ENCODE data around the gene TST. TPM values are rescaled to one million over a fixed set of nuclear protein-coding genes. Genes with fewer than 3 reads are reported as not detected.

The TST gene
- total and polyA plus RNA-seq, 9 donors, result 16.2 to 22.3 (median 17.2) TPM

DNA sequence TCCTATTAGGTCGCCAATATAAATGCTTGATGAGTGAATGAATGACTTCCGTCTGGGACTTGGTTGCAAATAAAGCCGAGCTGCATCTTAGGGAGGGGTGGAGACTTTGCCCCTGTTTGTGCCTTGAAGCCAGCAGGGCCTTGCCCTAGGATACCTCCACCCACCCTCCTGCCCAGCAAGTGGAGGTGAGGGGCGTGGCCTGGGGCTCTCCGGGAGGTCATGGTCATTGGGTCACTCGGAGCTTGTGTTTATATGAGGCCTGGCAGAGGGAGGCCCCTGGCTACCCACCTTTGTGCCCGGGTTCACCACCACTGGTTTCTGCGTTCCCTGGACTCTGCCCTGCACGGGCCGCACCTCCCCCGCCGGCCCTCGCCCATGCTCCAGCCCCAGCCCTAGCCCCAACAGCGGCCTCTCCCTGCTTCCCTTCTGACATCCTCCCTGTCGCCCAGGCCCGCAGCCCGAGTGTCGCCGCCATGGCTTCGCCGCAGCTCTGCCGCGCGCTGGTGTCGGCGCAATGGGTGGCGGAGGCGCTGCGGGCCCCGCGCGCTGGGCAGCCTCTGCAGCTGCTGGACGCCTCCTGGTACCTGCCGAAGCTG is 4.6 kb upstream of the TST start:
- 85% methylated on average over 29 of the region's 34 CpGs for WGBS (ENCODE audit: insufficient coverage)
- Histone ChIP-seq H3K9me3 (replicated peaks; ENCODE audit: control insufficient read depth, low read depth, low read length) (no peaks in the 10 kb centered on the region), H3K36me3 (ENCODE audit: control insufficient read depth, insufficient read depth, low read length) (peaks cover 53% of the 10 kb centered on the region), H3K27ac (ENCODE audit: low read length) (no peak overlapping the region), H3K4me1 (ENCODE audit: control insufficient read depth, insufficient read depth, low read length) (peaks cover 18% of the 10 kb centered on the region), H3K4me3 (ENCODE audit: low read length) (no peak overlapping the region), H3K27me3 (ENCODE audit: control insufficient read depth, insufficient read depth, low read length) (no peaks in the 10 kb centered on the region)
- no peak for DNase-seq

DNA sequence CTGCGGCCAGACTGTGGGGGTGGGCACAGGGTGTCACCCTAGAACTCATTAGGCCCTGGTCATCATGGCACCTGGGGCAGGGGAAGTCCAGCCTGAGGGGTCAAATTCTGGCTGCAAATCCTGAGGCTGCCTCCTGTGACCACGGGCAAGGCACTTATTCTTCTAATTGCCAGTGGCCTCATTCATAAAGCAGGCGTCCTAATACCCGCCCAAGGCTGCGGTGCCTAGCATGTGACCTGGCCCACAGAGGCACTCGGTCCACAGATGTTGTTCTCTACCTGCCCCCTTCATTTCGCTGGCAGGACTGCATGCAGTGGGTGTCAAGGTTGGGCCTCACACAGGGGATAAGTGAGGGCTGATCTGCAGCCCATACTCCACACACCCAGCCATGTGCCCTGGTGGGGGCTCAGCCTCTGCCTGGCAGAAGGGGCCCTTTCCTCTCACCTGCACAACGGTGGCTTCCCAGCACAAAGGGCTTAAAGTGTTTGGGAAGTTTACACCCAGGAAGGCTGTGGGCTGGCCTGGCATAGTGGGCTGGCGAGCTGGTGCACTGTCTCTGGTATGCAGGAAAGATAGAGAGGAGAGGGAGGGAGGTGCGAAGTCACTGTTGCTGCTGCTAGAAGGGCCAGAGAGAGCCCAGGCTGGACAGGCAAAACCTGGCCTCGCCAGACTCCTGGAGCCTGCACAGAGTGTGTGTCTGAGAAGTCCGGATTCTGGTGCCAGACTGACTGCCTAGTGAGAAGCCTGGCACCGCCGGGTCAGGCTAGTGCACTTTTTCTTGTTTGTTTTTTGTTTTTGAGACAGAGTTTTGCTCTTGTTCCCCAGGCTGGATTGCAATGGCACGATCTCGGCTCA is 3.5 kb upstream of the TST start:
- no peak overlapping the region for H3K27ac ChIP-seq (ENCODE audit: low read length)
- H3K27me3 ChIP-seq (ENCODE audit: control insufficient read depth, insufficient read depth, low read length), result no peaks in the 10 kb centered on the region
- no peaks in the 10 kb centered on the region for H3K9me3 ChIP-seq (replicated peaks; ENCODE audit: control insufficient read depth, low read depth, low read length)
- no peak overlapping the region for H3K4me3 ChIP-seq (ENCODE audit: low read length)
- 88% methylated on average over 7 of the region's 16 CpGs for WGBS (ENCODE audit: insufficient coverage)
- no peak for DNase-seq
- peaks cover 28% of the 10 kb centered on the region for H3K4me1 ChIP-seq (ENCODE audit: control insufficient read depth, insufficient read depth, low read length)
- peaks cover 52% of the 10 kb centered on the region for H3K36me3 ChIP-seq (ENCODE audit: control insufficient read depth, insufficient read depth, low read length)

DNA sequence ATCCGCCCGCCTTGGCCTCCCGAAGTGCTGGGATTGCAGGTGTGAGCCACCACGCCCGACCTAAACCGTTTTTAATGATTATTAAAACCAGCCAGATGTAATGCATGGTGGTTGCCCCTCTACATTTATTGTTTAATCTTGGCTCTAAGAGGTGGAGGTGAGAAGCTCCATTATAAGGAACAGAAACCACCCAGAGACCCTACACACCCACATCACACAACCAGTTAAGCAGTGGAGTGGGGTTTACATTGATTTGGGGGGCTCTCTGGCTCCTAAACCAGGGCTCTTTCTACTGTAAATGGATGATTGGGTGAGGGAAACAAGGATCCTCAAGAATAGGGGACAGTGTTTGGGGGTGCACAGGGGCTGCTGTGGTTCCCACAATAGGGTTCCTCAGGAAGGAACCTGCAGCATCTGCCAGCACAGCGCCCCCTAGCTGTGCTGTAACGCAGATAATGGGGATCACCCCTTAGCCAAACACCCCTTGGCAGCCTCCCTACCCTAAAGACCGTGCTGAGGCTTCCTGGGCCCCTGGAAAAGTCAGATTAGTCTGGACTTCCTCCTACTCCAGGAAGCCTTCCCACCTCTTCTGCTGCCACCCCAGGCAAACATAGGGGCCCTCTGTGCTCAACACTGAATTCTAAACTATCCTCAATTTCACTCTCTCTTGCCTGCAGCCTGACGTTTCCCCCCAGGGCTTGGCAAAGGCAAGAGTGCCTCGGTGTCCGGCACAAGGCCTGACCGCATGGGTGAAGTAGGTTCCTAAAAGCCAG is 2.6 kb upstream of the TST start:
- peak; percentile 41 for DNase-seq
- no peaks in the 10 kb centered on the region for H3K27me3 ChIP-seq (ENCODE audit: control insufficient read depth, insufficient read depth, low read length)
- WGBS (ENCODE audit: insufficient coverage), result 36% methylated on average over 6 of the region's 13 CpGs
- peaks cover 47% of the 10 kb centered on the region for H3K36me3 ChIP-seq (ENCODE audit: control insufficient read depth, insufficient read depth, low read length)
- no peaks in the 10 kb centered on the region for H3K9me3 ChIP-seq (replicated peaks; ENCODE audit: control insufficient read depth, low read depth, low read length)
- peaks cover 36% of the 10 kb centered on the region for H3K4me1 ChIP-seq (ENCODE audit: control insufficient read depth, insufficient read depth, low read length)
- H3K27ac ChIP-seq (ENCODE audit: low read length), result no peak overlapping the region
- H3K4me3 ChIP-seq (ENCODE audit: low read length), result no peak overlapping the region

DNA sequence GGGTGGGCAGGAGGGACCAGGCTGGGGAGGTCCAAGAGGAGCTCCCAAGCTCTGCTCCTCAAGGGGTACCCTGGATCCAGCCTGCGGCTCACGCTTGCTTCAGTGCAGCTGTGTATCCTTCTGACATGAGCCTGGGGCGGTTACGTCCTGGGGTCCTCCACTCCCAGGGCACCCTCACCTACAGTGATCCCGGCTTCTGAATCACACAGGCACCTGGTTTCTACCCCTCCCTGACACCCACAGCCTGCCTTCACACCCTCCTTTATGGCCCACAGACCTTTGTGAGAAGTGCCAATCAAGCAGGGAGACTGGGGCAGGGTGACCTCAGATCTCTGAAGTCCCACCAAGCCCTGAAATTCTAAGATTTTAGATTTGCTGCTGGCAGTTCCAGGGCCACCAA is 1.8 kb upstream of the TST start:
- no peaks in the 10 kb centered on the region for H3K9me3 ChIP-seq (replicated peaks; ENCODE audit: control insufficient read depth, low read depth, low read length)
- no peak overlapping the region for H3K27ac ChIP-seq (ENCODE audit: low read length)
- peaks cover 45% of the 10 kb centered on the region for H3K4me1 ChIP-seq (ENCODE audit: control insufficient read depth, insufficient read depth, low read length)
- 100% methylated on average over 4 of the region's 5 CpGs for WGBS (ENCODE audit: insufficient coverage)
- no peak for DNase-seq
- H3K4me3 ChIP-seq (ENCODE audit: low read length), result no peak overlapping the region
- no peaks in the 10 kb centered on the region for H3K27me3 ChIP-seq (ENCODE audit: control insufficient read depth, insufficient read depth, low read length)
- peaks cover 44% of the 10 kb centered on the region for H3K36me3 ChIP-seq (ENCODE audit: control insufficient read depth, insufficient read depth, low read length)

DNA sequence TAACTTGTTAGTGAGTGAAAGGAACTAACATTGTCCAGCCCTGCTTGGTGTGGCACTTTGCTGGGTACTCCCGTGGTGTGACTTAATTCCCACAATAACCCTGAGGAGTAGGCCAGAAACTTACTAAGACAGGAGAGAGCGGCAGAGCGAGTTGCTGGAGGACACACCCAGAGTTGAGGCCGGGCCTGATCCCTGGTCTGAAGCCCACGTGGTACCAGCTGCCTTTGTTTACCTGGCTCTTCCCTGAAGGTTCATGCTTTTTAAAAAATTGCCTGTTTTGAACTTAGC is 889 bp upstream of the TST start:
- H3K36me3 ChIP-seq (ENCODE audit: control insufficient read depth, insufficient read depth, low read length), result peaks cover 38% of the 10 kb centered on the region
- H3K4me1 ChIP-seq (ENCODE audit: control insufficient read depth, insufficient read depth, low read length), result peaks cover 44% of the 10 kb centered on the region
- WGBS (ENCODE audit: insufficient coverage), result 0% methylated on average over 4 of the region's 5 CpGs
- H3K4me3 ChIP-seq (ENCODE audit: low read length), result peak overlapping the region; percentile 87
- no peaks in the 10 kb centered on the region for H3K27me3 ChIP-seq (ENCODE audit: control insufficient read depth, insufficient read depth, low read length)
- peak overlapping the region; percentile 67 for H3K27ac ChIP-seq (ENCODE audit: low read length)
- peak; percentile 62 for DNase-seq
- H3K9me3 ChIP-seq (replicated peaks; ENCODE audit: control insufficient read depth, low read depth, low read length), result no peaks in the 10 kb centered on the region

DNA sequence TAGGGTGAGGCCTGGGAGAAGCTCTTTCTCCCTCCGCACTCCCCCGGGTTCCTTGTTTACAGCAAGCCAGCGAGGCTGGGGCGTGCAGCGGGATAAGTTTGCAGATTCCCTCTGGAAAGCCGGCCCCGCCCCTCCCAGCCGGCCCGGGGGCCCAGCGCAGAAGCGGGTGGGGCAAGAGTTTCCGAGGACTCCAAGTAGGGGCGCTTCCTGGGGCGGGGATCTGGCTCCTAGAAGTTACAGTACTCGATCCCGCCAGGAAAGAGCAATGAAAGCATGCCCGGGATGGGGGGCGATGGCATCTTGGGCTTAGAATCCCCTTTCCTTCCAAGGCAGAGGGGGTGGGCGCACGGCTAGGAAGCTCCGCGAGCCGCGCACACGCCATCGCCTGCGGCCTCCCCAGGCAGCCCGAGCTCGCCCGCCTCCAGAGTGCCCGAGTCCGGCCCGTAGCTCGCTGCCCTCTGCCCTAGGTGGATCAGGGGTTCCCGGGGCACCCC is 385 bp downstream of the TST start:
- no peaks in the 10 kb centered on the region for H3K9me3 ChIP-seq (replicated peaks; ENCODE audit: control insufficient read depth, low read depth, low read length)
- peaks cover 48% of the 10 kb centered on the region for H3K4me1 ChIP-seq (ENCODE audit: control insufficient read depth, insufficient read depth, low read length)
- H3K27ac ChIP-seq (ENCODE audit: low read length), result peak overlapping the region; percentile 77
- H3K27me3 ChIP-seq (ENCODE audit: control insufficient read depth, insufficient read depth, low read length), result no peaks in the 10 kb centered on the region
- peak overlapping the region; percentile 72 for H3K4me3 ChIP-seq (ENCODE audit: low read length)
- DNase-seq, result peak; percentile 88
- 0% methylated on average over 33 of the region's 35 CpGs for WGBS (ENCODE audit: insufficient coverage)
- H3K36me3 ChIP-seq (ENCODE audit: control insufficient read depth, insufficient read depth, low read length), result peaks cover 28% of the 10 kb centered on the region

DNA sequence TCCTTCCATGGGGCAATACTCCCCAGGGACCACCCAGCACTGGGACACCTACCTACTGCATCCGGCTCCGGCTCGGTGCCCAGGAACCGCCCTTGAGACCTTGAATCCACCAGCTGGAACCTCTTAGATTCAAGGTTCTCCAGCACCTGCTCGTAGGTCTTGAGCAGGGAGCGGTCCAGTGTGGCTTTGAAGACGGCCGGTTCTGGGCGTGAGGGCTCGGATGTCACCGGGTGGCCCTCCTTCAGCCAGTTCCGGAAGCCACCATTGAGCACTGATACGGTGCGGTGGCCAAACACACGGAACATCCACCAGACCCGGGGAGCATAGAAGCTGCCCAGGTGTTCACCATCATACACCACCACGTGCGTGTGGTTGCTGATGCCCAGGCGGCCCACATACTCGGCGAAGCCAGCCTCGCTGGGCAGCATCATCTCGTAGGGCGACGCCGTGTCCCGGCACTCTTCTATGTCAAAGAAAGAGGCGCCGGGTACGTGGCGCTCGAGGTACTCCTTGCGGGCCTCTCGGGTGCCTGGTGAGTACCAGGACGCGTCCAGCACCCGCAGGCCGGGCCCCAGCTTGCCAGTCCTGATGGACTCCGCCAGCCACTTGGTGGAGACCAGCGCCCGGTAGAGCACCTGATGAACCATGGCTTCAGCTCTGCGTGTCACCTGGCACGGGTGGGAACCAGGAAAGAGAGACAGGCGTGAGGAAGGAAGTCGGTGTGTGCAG is 997 bp downstream of the TST start:
- H3K27ac ChIP-seq (ENCODE audit: low read length), result peak overlapping the region; percentile 77
- no peak for DNase-seq

DNA sequence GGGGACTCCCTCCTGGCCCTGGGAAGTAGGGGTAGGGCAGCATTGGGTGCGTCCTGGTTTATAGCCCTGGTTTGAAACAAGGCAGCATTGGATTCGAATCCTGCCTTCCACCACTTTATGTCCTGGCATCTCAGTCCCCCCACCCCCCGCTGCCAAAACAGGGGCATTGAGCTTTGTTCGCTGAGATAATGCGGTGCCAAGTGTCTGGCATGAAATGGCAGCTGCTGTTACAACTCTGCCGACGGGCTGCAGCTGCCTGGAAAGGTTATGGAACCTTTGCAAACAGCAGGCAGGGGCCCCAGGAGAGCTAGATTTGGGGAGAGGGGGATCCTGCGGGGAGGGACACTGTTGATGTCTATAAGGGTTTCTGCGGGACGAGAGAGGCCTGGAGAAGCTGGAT is 1.9 kb downstream of the TST start:
- no peak overlapping the region for H3K4me3 ChIP-seq (ENCODE audit: low read length)

More for the DNA sequence above, 997 bp downstream of the TST start:
- 65% methylated on average over 41 of the region's 45 CpGs for WGBS (ENCODE audit: insufficient coverage)
- Histone ChIP-seq H3K9me3 (replicated peaks; ENCODE audit: control insufficient read depth, low read depth, low read length) (no peaks in the 10 kb centered on the region), H3K27me3 (ENCODE audit: control insufficient read depth, insufficient read depth, low read length) (no peaks in the 10 kb centered on the region), H3K4me3 (ENCODE audit: low read length) (peak overlapping the region; percentile 72), H3K4me1 (ENCODE audit: control insufficient read depth, insufficient read depth, low read length) (peaks cover 48% of the 10 kb centered on the region), H3K36me3 (ENCODE audit: control insufficient read depth, insufficient read depth, low read length) (peaks cover 24% of the 10 kb centered on the region)

DNA sequence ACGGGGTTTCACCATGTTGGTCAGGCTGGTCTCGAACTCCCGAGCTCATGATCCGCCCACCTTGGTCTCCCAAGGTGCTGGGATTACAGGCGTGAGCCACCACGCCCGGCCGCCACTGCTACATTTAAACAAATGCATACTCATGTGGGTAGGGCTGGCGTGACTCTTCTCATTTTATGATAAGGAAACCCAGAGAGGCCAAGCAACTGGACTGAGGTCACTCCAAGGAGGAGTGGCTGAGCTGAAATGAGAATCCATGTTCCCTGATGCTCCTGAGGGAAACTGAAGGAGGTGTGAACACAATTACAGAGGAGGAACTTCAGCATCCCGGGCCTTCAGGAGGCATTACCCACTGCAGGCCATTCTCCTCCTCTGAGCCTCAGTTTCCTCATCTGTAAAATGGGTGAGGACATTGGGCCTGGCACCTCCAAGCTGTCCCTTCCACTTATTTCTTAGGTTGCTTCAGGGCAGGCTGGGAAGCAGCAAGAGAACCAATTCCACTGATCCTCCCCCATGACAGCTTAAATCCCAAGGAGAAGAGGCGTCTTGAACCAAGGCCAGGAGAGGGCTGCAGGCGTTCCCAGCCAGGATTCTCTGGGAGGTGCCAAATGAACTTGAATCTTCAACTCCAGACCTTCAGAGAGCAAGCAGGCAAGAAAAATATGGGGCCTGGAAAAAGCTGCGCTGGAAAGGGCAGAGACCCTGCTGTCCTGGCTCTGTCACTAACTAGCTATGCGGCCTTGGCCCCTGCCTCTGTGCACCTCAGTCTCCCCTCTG is 2.9 kb downstream of the TST start:
- no peak for DNase-seq
- WGBS (ENCODE audit: insufficient coverage), result 68% methylated on average over 6 of the region's 14 CpGs
- Histone ChIP-seq H3K4me1 (ENCODE audit: control insufficient read depth, insufficient read depth, low read length) (peaks cover 49% of the 10 kb centered on the region), H3K4me3 (ENCODE audit: low read length) (no peak overlapping the region), H3K9me3 (replicated peaks; ENCODE audit: control insufficient read depth, low read depth, low read length) (no peaks in the 10 kb centered on the region), H3K36me3 (ENCODE audit: control insufficient read depth, insufficient read depth, low read length) (peaks cover 14% of the 10 kb centered on the region), H3K27ac (ENCODE audit: low read length) (no peak overlapping the region), H3K27me3 (ENCODE audit: control insufficient read depth, insufficient read depth, low read length) (no peaks in the 10 kb centered on the region)

More for the DNA sequence above, 1.9 kb downstream of the TST start:
- H3K27ac ChIP-seq (ENCODE audit: low read length), result no peak overlapping the region
- no peaks in the 10 kb centered on the region for H3K27me3 ChIP-seq (ENCODE audit: control insufficient read depth, insufficient read depth, low read length)
- DNase-seq, result peak; percentile 41
- peaks cover 17% of the 10 kb centered on the region for H3K36me3 ChIP-seq (ENCODE audit: control insufficient read depth, insufficient read depth, low read length)
- H3K9me3 ChIP-seq (replicated peaks; ENCODE audit: control insufficient read depth, low read depth, low read length), result no peaks in the 10 kb centered on the region
- WGBS (ENCODE audit: insufficient coverage), result 88% methylated on average over 9 of the region's 10 CpGs
- peaks cover 49% of the 10 kb centered on the region for H3K4me1 ChIP-seq (ENCODE audit: control insufficient read depth, insufficient read depth, low read length)
